HG03575 (cell line): ENCODE measurements around the gene KAT2B.

Experiments
- ATAC-seq: cut with Tn5 transposase; IDR thresholded peaks from one replicate; pipeline ENCODE4 v1.9.1; 2021; ENCODE audit not compliant: unreplicated experiment, insufficient number of reproducible peaks, low FRiP score; ENCODE audit errors: extremely low read depth

KAT2B gene

DNA sequence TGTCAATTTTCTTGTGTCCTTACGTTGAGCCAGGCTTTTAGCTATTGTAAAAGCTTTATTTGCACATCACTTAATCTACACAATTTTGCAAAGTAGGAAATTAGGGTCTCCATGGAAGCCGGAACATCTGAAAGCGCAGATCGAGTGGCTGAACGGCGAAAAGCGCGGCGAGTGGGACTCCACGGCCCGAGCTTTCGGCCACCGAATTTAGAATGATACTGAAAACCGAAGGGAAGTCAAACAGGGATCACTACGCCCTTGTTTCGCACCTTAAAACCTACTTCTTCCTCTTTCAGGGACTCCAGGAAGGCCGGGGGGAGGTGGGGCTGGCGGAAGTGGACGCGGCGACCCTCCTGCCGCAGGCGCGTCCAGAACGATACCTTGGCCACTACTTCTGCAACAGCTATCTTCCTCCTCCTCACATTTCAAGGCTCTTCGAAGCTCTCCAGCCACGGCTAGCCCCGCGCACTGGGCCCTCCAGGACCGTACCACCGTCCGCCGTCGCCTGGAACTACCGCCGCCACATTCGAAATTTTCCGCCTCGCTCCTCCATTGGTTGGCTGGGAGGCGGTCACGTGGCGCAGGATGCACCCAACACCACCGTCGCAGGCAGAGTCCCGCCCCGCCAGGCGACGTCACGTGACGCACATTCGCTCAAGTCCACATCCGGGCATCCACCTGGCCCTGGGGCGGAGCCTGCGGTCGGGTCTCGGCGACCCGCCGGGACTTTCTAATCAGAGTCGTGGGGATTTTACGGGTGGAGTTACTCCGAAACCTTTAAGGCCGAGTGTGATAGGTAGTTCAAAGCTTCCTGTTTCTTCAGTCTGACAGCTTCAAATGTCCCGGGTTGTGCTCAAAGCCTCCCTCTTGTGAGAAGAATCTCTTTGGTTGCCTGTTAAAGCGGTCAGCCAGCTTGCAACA is 145.7 kb downstream of the KAT2B start, which contains the start of gene SGO1:
TSS of gene SGO1 (minus strand) at position 528 of the 921 bp plus-strand sequence. CDS start 2,179 bp downstream, outside the sequence.
- peak; percentile 91 for ATAC-seq

DNA sequence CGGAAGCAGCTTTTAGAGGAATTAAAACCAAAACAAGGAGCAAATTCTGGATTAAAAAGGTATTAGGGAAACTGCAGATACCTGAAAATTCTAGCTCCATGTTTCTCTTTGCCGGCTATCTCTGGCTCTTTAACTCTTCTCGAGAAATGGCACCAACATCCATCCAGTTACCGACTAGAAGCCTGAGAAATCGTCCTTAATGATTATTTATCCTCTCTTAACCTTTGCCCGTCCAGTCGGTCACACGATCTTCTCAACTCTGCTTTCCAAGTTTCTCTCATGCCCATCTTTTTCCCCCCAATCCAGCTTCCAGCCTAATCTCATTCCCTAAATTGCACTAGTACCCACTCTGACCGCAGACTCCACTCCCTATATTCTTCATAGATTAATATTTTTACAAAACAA is 146.4 kb downstream of the KAT2B start:
- ATAC-seq = peak; percentile 0

DNA sequence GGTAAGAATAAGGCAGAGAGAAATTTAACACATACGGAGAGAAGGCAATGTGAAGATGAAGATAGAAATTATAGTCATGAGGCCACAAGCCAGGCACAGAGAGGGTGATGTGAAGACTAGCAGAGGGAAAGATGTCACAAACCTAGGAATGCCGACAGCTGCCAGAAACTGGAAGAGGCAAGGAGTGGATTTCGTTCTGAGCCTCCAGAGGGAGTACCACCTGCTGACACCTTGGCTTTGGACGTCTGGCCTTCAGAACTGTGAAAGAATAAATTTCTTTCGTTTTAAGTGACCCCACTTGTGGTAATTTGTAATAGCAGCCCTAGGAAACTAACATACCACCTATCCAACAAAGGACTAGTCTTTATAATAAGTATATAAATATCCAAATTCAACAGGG is 150.7 kb downstream of the KAT2B start:
- ATAC-seq = no peak

DNA sequence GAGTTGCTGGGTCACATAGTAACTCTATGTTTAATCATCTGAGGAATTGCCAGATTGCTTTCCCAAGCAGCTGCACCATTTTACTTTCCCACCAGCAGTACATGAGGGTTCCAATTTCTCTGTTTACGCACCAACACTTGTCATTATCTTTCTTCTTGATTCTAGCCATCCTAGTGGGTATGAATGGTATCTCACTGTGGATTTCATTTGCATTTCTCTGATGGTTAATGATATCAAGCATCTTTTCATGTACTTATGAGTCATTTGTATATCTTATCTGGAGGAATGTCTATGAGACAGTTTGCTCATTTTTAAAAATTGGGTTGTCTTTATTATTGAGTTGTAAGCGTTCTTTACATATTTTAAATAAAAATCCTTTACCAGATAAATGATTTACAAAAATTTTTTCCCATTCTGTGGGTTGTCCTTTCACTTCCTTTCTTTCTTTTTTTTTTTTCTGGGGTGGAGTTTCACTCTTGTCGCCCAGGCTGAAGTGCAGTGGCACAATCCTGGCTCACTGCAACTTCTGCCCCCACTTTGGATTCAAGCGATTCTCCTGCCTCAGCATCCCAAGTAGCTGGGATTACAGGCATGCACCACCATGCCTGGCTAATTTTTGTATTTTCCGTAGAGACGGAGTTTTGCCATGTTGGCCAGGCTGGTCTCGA is 154.7 kb downstream of the KAT2B start:
- no peak for ATAC-seq

DNA sequence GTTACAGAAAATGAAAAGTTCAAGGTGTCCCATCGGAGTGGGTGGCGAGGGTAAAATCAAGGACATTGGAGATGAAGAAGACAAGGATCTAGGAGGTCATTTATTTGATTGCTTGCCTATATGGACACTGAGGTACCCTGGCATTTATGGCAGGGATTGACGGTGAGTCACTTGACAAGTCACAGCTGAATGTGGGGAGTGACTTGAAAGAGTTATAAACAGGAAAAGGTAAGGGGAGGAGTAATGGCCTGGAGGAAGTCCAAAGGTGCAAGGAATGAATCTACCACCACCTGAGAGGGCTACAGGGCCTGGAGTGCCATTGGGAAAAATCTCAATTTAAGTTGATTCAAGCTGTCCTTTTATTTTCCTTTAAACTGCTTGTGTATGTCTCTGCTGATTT is 157.5 kb downstream of the KAT2B start:
- no peak for ATAC-seq

DNA sequence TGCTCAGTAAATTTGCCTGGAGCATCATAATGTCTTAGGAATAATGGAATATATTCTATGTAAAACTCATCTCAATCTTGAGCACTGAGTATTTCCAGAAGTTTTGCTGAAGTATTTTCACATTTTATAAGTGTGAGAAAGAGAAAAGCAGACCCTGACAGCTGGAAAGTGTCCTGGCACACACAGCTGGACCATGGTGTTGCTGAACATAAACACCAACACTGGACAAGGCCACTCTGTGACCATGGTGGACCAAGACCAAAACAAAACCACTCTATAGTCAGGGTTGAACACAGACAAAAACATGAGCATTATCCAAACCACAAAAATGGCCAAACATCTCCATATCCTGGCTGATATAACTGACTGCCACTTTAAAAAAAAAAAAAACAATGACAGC is 160.9 kb downstream of the KAT2B start:
- ATAC-seq = no peak
